Hippocampal formation (tissue), 2 donors: ENCODE measurements around the gene TMEM187.
"Not testable (repeated sequence)": the region's sequence is repeated elsewhere in the genome, so short reads cannot be mapped to it uniquely, and the experiment has no call there.

ENCODE experiments used
- DNase-seq, 2 donors: peaks; one replicate each; lab custom pipeline; 2025; lab: John Stamatoyannopoulos, UW

TMEM187 gene

DNA sequence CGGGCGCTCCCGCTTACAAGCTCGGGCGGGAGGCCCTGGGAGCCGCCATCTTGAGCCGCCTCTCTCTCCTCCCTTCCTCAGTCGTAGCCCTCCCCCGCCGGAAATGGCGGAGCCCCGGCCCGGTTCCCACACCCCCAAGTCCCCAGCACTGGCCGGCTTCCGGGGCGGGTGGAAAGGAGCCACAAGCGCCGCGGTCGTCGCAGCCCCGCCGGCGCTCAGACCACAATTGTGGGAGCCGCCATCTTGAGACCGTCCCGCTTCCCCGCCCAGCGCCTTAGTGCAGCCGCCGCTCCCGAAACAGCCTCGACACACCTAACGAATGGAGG lies 1.5 kb upstream of the TMEM187 start:
- peak; percentile 75 to 82 for DNase-seq

DNA sequence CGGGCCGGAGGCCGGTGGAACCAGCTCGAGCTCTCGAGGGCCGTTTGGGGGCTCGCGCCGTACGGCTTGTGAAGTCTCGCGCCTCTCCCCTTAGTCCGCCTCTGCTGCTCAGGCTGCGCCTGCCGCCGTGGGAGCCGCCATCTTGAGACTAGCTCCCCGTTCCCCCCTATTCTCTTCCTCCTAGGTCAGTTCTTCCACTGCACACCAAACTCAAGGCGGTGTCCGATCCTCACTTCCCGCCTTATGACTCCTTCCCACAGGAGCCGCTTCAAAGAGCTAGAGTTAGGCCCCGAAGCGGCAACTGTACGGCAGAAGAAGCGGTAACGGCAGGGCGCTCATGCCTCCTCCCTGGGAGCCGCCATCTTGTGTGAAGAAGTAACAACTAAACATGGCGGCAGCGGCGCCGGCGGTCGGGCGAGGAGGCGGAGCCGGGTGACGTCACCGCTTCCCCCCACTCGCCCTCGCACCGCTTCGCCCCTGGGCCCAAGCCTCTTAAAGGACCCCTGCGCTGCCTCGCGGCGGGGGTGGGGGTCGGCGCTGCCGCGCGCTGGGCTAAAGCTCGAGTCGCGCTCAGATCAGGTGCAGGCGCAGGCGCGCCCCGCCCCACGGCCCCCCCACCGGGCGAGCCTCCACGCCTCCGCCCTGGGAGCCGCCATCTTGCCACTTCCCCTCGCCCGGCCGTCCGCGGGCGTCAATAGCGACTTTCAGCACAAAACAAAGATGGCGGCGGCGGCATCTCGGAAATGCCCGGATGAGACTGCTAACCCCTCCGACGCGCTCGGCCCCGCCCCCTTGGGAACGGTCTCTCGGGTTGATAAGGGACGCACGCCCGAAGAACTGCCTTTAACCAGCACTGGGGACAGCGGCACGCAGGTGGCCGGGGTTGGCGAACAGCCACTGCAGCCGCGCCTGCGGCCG lies 845 bp upstream of the TMEM187 start, which contains the start of gene HCFC1:
Gene HCFC1 (minus strand): TSS at position 369 of the 918 bp plus-strand sequence. CDS start 978 bp downstream, outside the sequence.
- peak; percentile 83 to 84 for DNase-seq

DNA sequence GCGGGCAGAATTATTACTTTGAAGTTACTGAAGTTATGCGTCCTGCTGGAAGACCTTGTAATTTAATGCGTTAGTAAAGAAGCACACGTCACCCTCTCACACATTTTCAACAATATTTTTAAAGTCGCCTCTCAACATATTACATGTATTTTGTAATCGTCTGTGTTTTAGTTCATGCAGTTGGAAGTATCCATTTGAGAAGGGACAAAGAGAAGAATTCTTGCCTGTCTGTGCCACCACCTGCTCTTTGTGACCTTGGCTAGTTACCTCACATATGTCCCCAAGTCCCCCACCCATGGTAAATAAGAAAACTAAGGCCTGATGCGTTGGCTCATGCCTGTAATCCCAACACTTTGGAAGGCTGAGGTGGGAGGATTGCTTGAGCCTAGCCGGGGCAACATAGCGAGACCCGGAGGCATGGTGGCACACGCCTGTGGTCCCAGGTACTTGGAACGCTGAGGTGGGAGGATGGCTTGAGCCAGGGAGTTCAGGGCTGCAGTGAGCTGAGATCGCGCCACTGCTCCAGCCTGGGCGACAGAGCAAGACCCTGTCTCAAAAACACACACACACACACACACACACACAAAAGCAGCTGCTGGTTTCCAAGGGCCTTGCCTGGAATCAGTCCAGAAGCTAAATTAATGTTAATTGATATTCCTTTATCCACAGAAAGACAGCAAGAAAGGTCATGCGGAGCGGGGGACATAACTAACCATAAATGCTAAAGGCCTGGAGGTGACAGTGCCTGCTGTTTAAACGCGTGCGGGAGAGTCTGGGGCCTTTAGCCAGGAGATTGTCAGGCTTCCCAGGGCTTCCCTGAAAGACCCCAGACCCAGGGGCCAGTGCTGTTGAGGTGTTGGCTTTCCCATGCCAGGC lies 811 bp downstream of the TMEM187 start:
- DNase-seq: no peak

DNA sequence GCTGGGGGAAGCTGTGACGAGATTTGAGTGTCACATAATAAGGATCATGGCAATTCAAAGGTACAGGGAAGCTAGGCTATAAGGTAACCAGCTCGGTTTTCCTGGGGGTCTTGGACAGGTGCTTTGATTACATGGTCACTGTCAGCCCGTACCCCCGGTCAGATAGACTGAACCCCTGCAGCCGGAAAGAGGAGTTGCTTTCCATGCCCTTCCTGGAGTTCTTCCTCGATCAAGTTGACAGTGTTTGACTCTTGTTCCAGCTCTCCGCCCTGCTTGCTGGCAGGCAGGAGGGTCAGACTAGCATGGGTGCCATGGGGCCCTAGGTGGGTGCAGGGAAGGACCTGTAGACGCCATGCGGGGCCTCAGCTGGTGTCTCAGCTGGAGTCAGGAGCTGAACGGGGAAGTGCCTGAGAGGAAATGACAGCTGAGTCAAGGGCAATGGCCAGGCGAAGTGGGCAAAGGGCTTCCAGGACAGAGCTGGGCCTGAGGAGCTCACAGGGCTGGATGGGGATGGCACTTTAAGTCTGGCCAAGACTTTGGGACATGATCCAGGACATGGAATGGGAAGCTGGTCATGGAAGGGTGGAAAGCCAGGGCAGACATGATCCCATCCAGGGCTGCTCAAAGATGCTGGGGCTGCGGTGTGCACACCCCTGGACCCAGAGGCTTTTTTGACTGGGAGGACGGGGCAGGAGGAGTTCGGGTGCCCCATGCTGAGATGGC lies 1.6 kb downstream of the TMEM187 start:
- DNase-seq: no peak

GRCh38 chrX:153974726-153975286 lies 2.3 kb downstream of the TMEM187 start:
- DNase-seq: no peak

DNA sequence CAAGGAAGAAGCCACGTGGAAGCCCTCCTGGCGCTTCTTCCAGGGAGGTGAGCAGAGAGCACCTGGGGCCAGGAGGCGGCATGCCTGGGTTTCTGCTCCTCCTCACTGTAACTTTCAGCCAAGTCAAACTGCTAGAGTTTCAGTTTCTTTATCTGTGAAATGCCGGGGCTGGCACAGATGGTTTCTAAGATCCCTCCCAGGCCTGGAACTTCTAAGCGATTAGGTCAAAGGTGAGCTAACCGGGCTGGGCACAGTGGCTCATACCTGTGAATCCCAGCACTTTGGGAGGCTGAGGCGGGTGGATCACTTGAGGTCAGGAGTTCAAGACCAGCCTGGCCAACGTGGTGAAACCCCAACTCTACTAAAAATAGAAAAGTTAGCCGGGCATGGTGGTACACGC lies 7.8 kb downstream of the TMEM187 start:
- DNase-seq: not testable (repeated sequence)

- no peak for DNase-seq
Observed at GRCh38 chrX:153981231-153981630, 8.7 kb downstream of the TMEM187 start.

DNA sequence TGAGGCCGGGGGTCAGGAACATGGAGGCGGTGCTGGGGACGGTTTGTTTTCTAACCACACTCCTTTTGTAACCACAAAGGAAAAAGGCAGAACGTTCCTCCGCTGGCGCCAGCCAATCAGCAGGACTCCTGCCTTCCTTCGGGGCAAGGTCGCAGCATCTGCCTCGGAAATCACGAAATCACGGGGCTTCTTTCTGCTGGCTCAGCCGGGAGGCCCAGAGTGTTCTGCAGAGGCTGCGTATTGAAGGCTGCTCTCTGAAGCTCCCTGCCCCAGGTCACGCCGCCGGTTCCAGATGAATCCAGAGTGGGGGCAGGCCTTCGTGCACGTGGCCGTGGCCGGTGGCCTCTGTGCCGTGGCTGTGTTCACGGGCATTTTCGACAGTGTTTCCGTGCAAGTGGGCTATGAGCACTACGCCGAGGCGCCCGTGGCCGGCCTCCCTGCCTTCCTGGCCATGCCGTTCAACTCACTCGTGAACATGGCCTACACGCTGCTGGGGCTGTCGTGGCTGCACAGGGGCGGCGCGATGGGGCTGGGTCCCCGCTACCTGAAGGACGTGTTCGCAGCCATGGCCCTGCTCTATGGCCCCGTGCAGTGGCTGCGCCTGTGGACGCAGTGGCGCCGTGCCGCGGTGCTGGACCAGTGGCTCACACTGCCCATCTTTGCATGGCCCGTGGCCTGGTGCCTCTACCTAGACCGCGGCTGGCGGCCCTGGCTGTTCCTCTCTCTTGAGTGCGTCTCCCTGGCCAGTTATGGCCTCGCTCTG lies 9.4 kb downstream of the TMEM187 start:
- DNase-seq: no peak

- no peak for DNase-seq
Observed at GRCh38 chrX:153983321-153983801, 10.8 kb downstream of the TMEM187 start.

- no peak for DNase-seq
Observed at GRCh38 chrX:153984351-153985178, 12.0 kb downstream of the TMEM187 start.

GRCh38 chrX:153988493-153988892 lies 15.9 kb downstream of the TMEM187 start:
- no peak for DNase-seq

GRCh38 chrX:153989973-153990655 lies 17.6 kb downstream of the TMEM187 start:
- DNase-seq: no peak

- no peak for DNase-seq
Observed at GRCh38 chrX:153991013-153991580, 18.5 kb downstream of the TMEM187 start.

GRCh38 chrX:153992180-153992579 lies 19.6 kb downstream of the TMEM187 start:
- DNase-seq: no peak

GRCh38 chrX:153993079-153993478 lies 20.5 kb downstream of the TMEM187 start:
- no peak for DNase-seq

DNA sequence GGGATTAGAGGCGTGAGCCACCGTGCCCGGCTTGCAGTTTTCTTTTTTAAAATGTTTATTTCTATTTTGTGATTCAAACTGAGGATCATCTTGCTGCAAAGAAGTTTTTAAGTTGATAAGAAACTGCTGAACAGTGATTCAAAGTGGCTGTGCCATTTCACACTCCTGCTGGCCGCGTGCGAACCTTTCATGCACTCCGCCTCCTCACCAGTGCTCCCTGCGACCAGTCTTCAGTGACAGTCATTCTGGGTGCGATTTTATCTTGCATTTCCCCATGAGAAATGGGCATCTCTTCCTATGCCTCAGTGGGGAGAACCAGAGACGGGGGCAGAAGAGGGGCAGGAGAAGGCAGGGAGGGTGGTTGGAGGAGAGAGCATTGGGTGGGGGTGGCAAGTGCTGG lies 21.4 kb downstream of the TMEM187 start:
- no peak for DNase-seq

- DNase-seq: not testable (repeated sequence)
Observed at GRCh38 chrX:153994398-153994797, 21.8 kb downstream of the TMEM187 start.

DNA sequence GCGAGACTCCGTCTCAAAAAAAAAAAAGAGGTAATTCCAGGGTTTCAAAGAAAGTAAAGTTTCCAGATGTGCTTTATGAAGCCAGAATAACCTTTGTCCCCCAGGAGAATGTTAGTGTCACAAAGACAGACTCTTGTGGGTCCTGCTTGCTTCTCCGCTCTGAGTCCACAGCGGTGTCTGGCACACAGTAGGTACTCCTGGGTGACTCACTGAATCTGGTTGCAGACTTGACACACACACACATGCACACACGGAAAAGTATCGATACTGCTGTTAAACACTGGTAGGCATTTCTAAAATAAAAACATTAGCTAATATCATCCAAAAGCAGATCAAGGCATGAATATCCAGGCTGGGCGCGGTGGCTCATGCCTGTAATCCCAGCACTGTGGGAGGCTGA lies 22.9 kb downstream of the TMEM187 start:
- DNase-seq: no peak
